B cell (primary cell): Measurements from ENCODE around the gene EMID1. TPM values are rescaled to one million over a fixed set of nuclear protein-coding genes. Genes with fewer than 3 reads are reported as not detected.

ENCODE experiments used
- ATAC-seq: fragments of 200-7000 bp; cut with Tn5 transposase; one replicate; pipeline ENCODE4 v1.10.0; 2021; ENCODE audit warnings: low read depth, mild to moderate bottlenecking, moderate number of reproducible peaks, moderate library complexity
- CTCF ChIA-PET: fragments of 350-600 bp; sonication (Branson Sonifier 250); formaldehyde crosslinking; loops from one replicate; lab custom pipeline; 2021; ENCODE audit warnings: antibody characterized with exemption, inconsistent platforms; lab: Charles Lee
- POLR2A ChIA-PET: fragments of 350-600 bp; sonication (Branson Sonifier 250); formaldehyde crosslinking; loops from one replicate; lab custom pipeline; 2021; ENCODE audit warnings: antibody characterized with exemption; lab: Charles Lee
- DNase-seq: peaks from one replicate; pipeline ENCODE4 v3.0.0; 2013
- H2AFZ ChIP-seq: 2 replicates; pipeline ENCODE4 v1.6.1; 2012; ENCODE audit warnings: mild to moderate bottlenecking, low read depth, low read length; ENCODE audit not compliant: insufficient read depth, poor library complexity, severe bottlenecking
- H3K27ac ChIP-seq, 2 donors: 1 replicate in 1 of 2; 2 replicates in 1 of 2; pipeline ENCODE4 v1.5.1; 2012 to 2013; ENCODE audit warnings: low read length in 2 of 2, mild to moderate bottlenecking in 2 of 2, moderate library complexity in 1 of 2
- H3K27me3 ChIP-seq, 4 experiments: fragments of 200-600 bp in 1 of 4; sonication (generic) in 1 of 4; replicated peaks in 1 of 4; 1 replicate in 2 of 4; 2 replicates in 2 of 4; pipeline versions ENCODE4 v1.6.1 to v1.7.0; 2013 to 2016; ENCODE audit warnings: low read length in 3 of 4, mild to moderate bottlenecking in 2 of 4, mixed read lengths in 1 of 4, moderate library complexity in 1 of 4; ENCODE audit not compliant: insufficient read depth in 4 of 4, control insufficient read depth in 3 of 4; ENCODE audit errors: control extremely low read depth in 1 of 4
- H3K36me3 ChIP-seq, 2 experiments: replicated peaks in 1 of 2; 1 replicate in 1 of 2; 2 replicates in 1 of 2; pipeline versions ENCODE4 v1.6.1 to v1.7.1; 2013; ENCODE audit warnings: low read length in 1 of 2; ENCODE audit not compliant: insufficient read depth in 2 of 2, control insufficient read depth in 1 of 2; ENCODE audit errors: control extremely low read depth in 1 of 2, extremely low read depth in 1 of 2
- H3K4me1 ChIP-seq, 2 donors: fragments of 200-600 bp in 1 of 2; sonication (generic) in 1 of 2; 1 replicate in 1 of 2; 2 replicates in 1 of 2; pipeline versions ENCODE4 v1.5.1 to v1.6.1; 2013 to 2017; ENCODE audit warnings: low read length in 2 of 2; ENCODE audit not compliant: control insufficient read depth in 2 of 2, insufficient read depth in 2 of 2
- H3K4me2 ChIP-seq: replicated peaks from 2 replicates; pipeline ENCODE3; 2012; ENCODE audit warnings: mild to moderate bottlenecking, low read depth, low read length; ENCODE audit not compliant: poor library complexity, severe bottlenecking
- H3K4me3 ChIP-seq, 5 experiments: fragments of 200-600 bp in 1 of 5; sonication (generic) in 1 of 5; 1 replicate in 3 of 5; 2 replicates in 2 of 5; pipeline versions ENCODE4 v1.5.1 to v1.7.0; 2011 to 2016; ENCODE audit warnings: low read length in 4 of 5, mild to moderate bottlenecking in 4 of 5, low read depth in 2 of 5, control low read depth in 1 of 5, moderate library complexity in 1 of 5; ENCODE audit not compliant: insufficient read depth in 1 of 5; ENCODE audit errors: control extremely low read depth in 1 of 5, extremely low read depth in 1 of 5
- H3K79me2 ChIP-seq: fragments of 200-600 bp; sonication (generic); one replicate; pipeline ENCODE4 v1.6.0; 2016; ENCODE audit warnings: low read length; ENCODE audit not compliant: control insufficient read depth, insufficient read depth
- H3K9ac ChIP-seq: fragments of 200-600 bp; sonication (generic); 2 replicates; pipeline ENCODE4 v1.6.1; 2017; ENCODE audit warnings: mild to moderate bottlenecking, low read length, moderate library complexity
- H3K9me3 ChIP-seq, 3 donors: one replicate each; pipeline versions ENCODE4 v1.6.1 to v1.7.1; 2013; ENCODE audit warnings: low read length in 2 of 3; ENCODE audit not compliant: control insufficient read depth in 2 of 3, insufficient read depth in 1 of 3; ENCODE audit errors: control extremely low read depth in 1 of 3
- H4K20me1 ChIP-seq: 2 replicates; pipeline ENCODE4 v1.6.0; 2012; ENCODE audit warnings: mild to moderate bottlenecking, low read length; ENCODE audit not compliant: insufficient read depth, control insufficient read depth, poor library complexity, severe bottlenecking
- H3K27ac Mint-ChIP-seq: one replicate; pipeline ENCODE4 v1.8.0; 2021; ENCODE audit warnings: mixed read lengths
- H3K27me3 Mint-ChIP-seq: one replicate; pipeline ENCODE4 v1.8.0; 2021; ENCODE audit warnings: mixed read lengths
- H3K4me1 Mint-ChIP-seq: one replicate; pipeline ENCODE4 v1.8.0; 2021; ENCODE audit warnings: mixed read lengths
- H3K4me3 Mint-ChIP-seq: one replicate; pipeline ENCODE4 v1.8.0; 2021; ENCODE audit warnings: mixed read lengths
- H3K9me3 Mint-ChIP-seq: one replicate; pipeline ENCODE4 v1.8.0; 2022; ENCODE audit warnings: mixed read lengths; ENCODE audit not compliant: insufficient read depth
- CTCF ChIP-seq: fragments of 200-600 bp; IDR thresholded peaks from one replicate; pipeline ENCODE4 v1.8.0; 2022; ENCODE audit warnings: antibody characterized with exemption, mild to moderate bottlenecking
- EZH2 ChIP-seq: IDR thresholded peaks from 2 replicates; pipeline ENCODE4 v1.6.1; 2012; ENCODE audit warnings: borderline replicate concordance, low read depth, mild to moderate bottlenecking, moderate library complexity, low read length; ENCODE audit not compliant: insufficient read depth, poor library complexity, severe bottlenecking
- WGBS: methylation state at CpG from one replicate; pipeline ENCODE4 v1.1.5; 2013; ENCODE audit warnings: missing lambda C conversion rate; ENCODE audit not compliant: insufficient coverage; 5-methylcytosine and 5-hydroxymethylcytosine counted together
- intact Hi-C: fragments of 100-400 bp; cut with micrococcal nuclease; formaldehyde crosslinking; loops from one replicate; pipeline ENCODE4 v1.10.0; 2022
- polyA plus RNA-seq: library from polyadenylated mRNA; depleted of rRNA; stranded (reverse); fragments of >200 nt; gene quantifications from 2 replicates; pipeline ENCODE4 v1.2.3, GENCODE V29; 2012
- total RNA-seq, 2 donors: library from RNA; stranded (reverse); fragments of 120-200 nt in 1 of 2; gene quantifications; 1 replicate in 1 of 2; 2 replicates in 1 of 2; pipeline versions ENCODE4 v1.2.3 to v1.2.4, GENCODE V29; 2013 to 2022

The EMID1 gene
- total and polyA plus RNA-seq, 2 donors (not counting 1 experiment from before 2014, with no cell fraction given), result not detected

- Mint-ChIP-seq H3K4me1 (peaks cover 14% of the 10 kb centered on the region), H3K9me3 (no peaks in the 10 kb centered on the region), H3K27me3 (peaks cover 37% of the 10 kb centered on the region)
Measured at GRCh38 chr22:29212743-29213142, 7.0 kb downstream of the EMID1 start.

GRCh38 chr22:29213493-29213892 lies 7.8 kb downstream of the EMID1 start:
- ATAC-seq, result no peak
- H3K9ac ChIP-seq, result no peak overlapping the region
- H3K9me3 Mint-ChIP-seq, result no peaks in the 10 kb centered on the region
- peaks cover 40% of the 10 kb centered on the region for H3K27me3 Mint-ChIP-seq
- peaks cover 0 to 54% (median 5%) of the 10 kb centered on the region in 4 experiments for H3K27me3 ChIP-seq
- no peaks in the 10 kb centered on the region for H3K36me3 ChIP-seq
- H4K20me1 ChIP-seq, result no peaks in the 10 kb centered on the region
- TF ChIP-seq CTCF, result no peak
- no peak for TF ChIP-seq EZH2
- H3K4me3 Mint-ChIP-seq, result no peak overlapping the region
- no peak overlapping the region for H3K4me3 ChIP-seq
- CTCF ChIA-PET, result interaction anchor here (1.3 kb wide), 1 partner anchor 11 kb away, joined by 3 read pairs; no protein-coding TSS in a partner anchor
- no peaks in the 10 kb centered on the region for H3K9me3 ChIP-seq
- no peaks in the 10 kb centered on the region for H3K79me2 ChIP-seq
- WGBS, result 96% methylated on average over 6 of the region's 9 CpGs
- peaks cover 11% of the 10 kb centered on the region for H3K4me1 Mint-ChIP-seq
- POLR2A ChIA-PET, result no interaction called here
- intact Hi-C loops, result no loop called here
- no peak overlapping the region for H3K4me2 ChIP-seq
- no peak overlapping the region for H3K27ac Mint-ChIP-seq
- peaks cover 11 to 13% of the 10 kb centered on the region in 2 donors for H3K4me1 ChIP-seq
- no peak overlapping the region for H2AFZ ChIP-seq
- H3K27ac ChIP-seq, result no peak overlapping the region
- DNase-seq, result no peak

More at GRCh38 chr22:29212743-29213142, 7.0 kb downstream of the EMID1 start:
- POLR2A ChIA-PET, result no interaction called here
- DNase-seq, result no peak
- CTCF ChIA-PET, result no interaction called here
- Mint-ChIP-seq H3K27ac (no peak overlapping the region), H3K4me3 (no peak overlapping the region)
- H3K4me3 ChIP-seq, result no peak overlapping the region
- no peak for ATAC-seq
- intact Hi-C loops, result no loop called here
- no peaks in the 10 kb centered on the region for H3K36me3 ChIP-seq
- H3K27ac ChIP-seq, result no peak overlapping the region
- 94% methylated on average over 7 of the region's 11 CpGs for WGBS
- TF ChIP-seq CTCF (no peak), EZH2 (no peak)
- no peaks in the 10 kb centered on the region for H3K9me3 ChIP-seq
- peaks cover 16% of the 10 kb centered on the region in 2 donors for H3K4me1 ChIP-seq
- H2AFZ ChIP-seq, result no peak overlapping the region
- no peaks in the 10 kb centered on the region for H4K20me1 ChIP-seq
- no peak overlapping the region for H3K9ac ChIP-seq
- no peak overlapping the region for H3K4me2 ChIP-seq
- peaks cover 0 to 58% (median 5%) of the 10 kb centered on the region in 4 experiments for H3K27me3 ChIP-seq
- H3K79me2 ChIP-seq, result no peaks in the 10 kb centered on the region
